WTC11 (cell line): ENCODE results near the gene PARVB. TPM values are rescaled to one million over a fixed set of nuclear protein-coding genes. Genes with fewer than 3 reads are reported as not detected.

Experiments used
- ATAC-seq: fragments of 200-7000 bp; cut with Tn5 transposase; 2 replicates; pipeline ENCODE4 v1.10.0; 2021; ENCODE audit warnings: mild to moderate bottlenecking, moderate library complexity
- CTCF ChIA-PET: fragments of 300-600 bp; sonication (Branson Sonifier 250); formaldehyde crosslinking; loops from one replicate; lab custom pipeline; 2021; ENCODE audit warnings: antibody characterized with exemption; lab: Charles Lee
- POLR2A ChIA-PET: fragments of 350-600 bp; sonication (Branson Sonifier 250); formaldehyde crosslinking; loops from one replicate; lab custom pipeline; 2021; ENCODE audit warnings: antibody characterized with exemption; lab: Charles Lee
- DNase-seq: peaks from one replicate; pipeline ENCODE4 v3.0.0; 2021; ENCODE audit warnings: low spot score
- H3K27ac Mint-ChIP-seq: 2 replicates; pipeline ENCODE4 v1.8.0; 2021; ENCODE audit warnings: mixed read lengths
- H3K27me3 Mint-ChIP-seq: 2 replicates; pipeline ENCODE4 v1.8.0; 2021; ENCODE audit warnings: low read depth, mild to moderate bottlenecking, moderate library complexity, mixed read lengths
- H3K36me3 Mint-ChIP-seq: 2 replicates; pipeline ENCODE4 v1.8.0; 2021; ENCODE audit warnings: mixed read lengths
- H3K4me1 Mint-ChIP-seq: 2 replicates; pipeline ENCODE4 v1.8.0; 2022; ENCODE audit warnings: mixed read lengths
- H3K4me3 Mint-ChIP-seq: 2 replicates; pipeline ENCODE4 v1.8.0; 2021; ENCODE audit warnings: mild to moderate bottlenecking, moderate library complexity, mixed read lengths
- H3K9me3 Mint-ChIP-seq: 2 replicates; pipeline ENCODE4 v1.8.0; 2021; ENCODE audit warnings: mixed read lengths
- ATF1 ChIP-seq: sonication (generic); formaldehyde crosslinking; IDR thresholded peaks from 2 replicates; pipeline ENCODE4 v1.8.1; 2023; ENCODE audit warnings: mild to moderate bottlenecking, moderate library complexity, missing genetic modification reagents
- ATF6 ChIP-seq: sonication (generic); formaldehyde crosslinking; IDR thresholded peaks from 2 replicates; pipeline ENCODE4 v1.8.1; 2023; ENCODE audit warnings: mild to moderate bottlenecking, missing genetic modification reagents
- CBFB ChIP-seq: sonication (generic); formaldehyde crosslinking; IDR thresholded peaks from 2 replicates; pipeline ENCODE4 v1.8.1; 2022; ENCODE audit warnings: mild to moderate bottlenecking, low read depth, missing genetic modification reagents
- CREM ChIP-seq: sonication (generic); formaldehyde crosslinking; IDR thresholded peaks from 2 replicates; pipeline ENCODE4 v1.8.1; 2022; ENCODE audit warnings: mild to moderate bottlenecking, missing genetic modification reagents, moderate library complexity
- CTCF ChIP-seq: fragments of 200-600 bp; IDR thresholded peaks from 2 replicates; pipeline ENCODE4 v1.8.0; 2022; ENCODE audit warnings: antibody characterized with exemption
- E2F4 ChIP-seq: sonication (generic); formaldehyde crosslinking; IDR thresholded peaks from 2 replicates; pipeline ENCODE4 v1.8.1; 2022; ENCODE audit warnings: low read depth, mild to moderate bottlenecking, moderate library complexity, missing genetic modification reagents, borderline replicate concordance
- FOXK1 ChIP-seq: sonication (generic); formaldehyde crosslinking; IDR thresholded peaks from 2 replicates; pipeline ENCODE4 v1.8.0; 2022; ENCODE audit warnings: mild to moderate bottlenecking, moderate library complexity, missing genetic modification reagents
- GTF2I ChIP-seq: fragments of 250-450 bp; sonication (Bioruptor Pico); conservative IDR thresholded peaks from 2 replicates; pipeline ENCODE4 v1.4.0; 2021; ENCODE audit warnings: mild to moderate bottlenecking
- JUN ChIP-seq: sonication (generic); formaldehyde crosslinking; IDR thresholded peaks from 2 replicates; pipeline ENCODE4 v1.8.0; 2023; ENCODE audit warnings: mild to moderate bottlenecking, missing genetic modification reagents
- NR1H2 ChIP-seq: sonication (generic); formaldehyde crosslinking; IDR thresholded peaks from 2 replicates; pipeline ENCODE4 v1.9.0; 2021; ENCODE audit warnings: mild to moderate bottlenecking, moderate library complexity, missing genetic modification reagents
- SMAD3 ChIP-seq: sonication (generic); formaldehyde crosslinking; IDR thresholded peaks from 2 replicates; pipeline ENCODE4 v1.8.0; 2022; ENCODE audit warnings: missing genetic modification reagents, mild to moderate bottlenecking, borderline replicate concordance
- TEAD4 ChIP-seq: sonication (generic); formaldehyde crosslinking; IDR thresholded peaks from 2 replicates; pipeline ENCODE4 v1.8.0; 2022; ENCODE audit warnings: mild to moderate bottlenecking, missing genetic modification reagents
- TP53 ChIP-seq: sonication (generic); formaldehyde crosslinking; IDR thresholded peaks from 2 replicates; pipeline ENCODE4 v1.8.1; 2023; ENCODE audit warnings: mild to moderate bottlenecking, missing genetic modification reagents
- ZNF219 ChIP-seq: sonication (generic); formaldehyde crosslinking; IDR thresholded peaks from 2 replicates; pipeline ENCODE4 v1.8.0; 2023; ENCODE audit warnings: missing genetic modification reagents, mild to moderate bottlenecking, borderline replicate concordance
- ZNF232 ChIP-seq: sonication (generic); formaldehyde crosslinking; IDR thresholded peaks from 2 replicates; pipeline ENCODE4 v1.8.0; 2022; ENCODE audit warnings: mild to moderate bottlenecking, missing genetic modification reagents
- ZNF317 ChIP-seq: sonication (generic); formaldehyde crosslinking; IDR thresholded peaks from 2 replicates; pipeline ENCODE4 v1.8.1; 2023; ENCODE audit warnings: low read depth, mild to moderate bottlenecking, moderate library complexity, missing genetic modification reagents, borderline replicate concordance
- ZNF423 ChIP-seq: fragments of 250-450 bp; sonication (Bioruptor Pico); IDR thresholded peaks from 2 replicates; pipeline ENCODE4 v2.1.2; 2022; ENCODE audit warnings: mild to moderate bottlenecking, moderate library complexity
- ZSCAN18 ChIP-seq: fragments of 250-450 bp; sonication (Bioruptor Pico); IDR thresholded peaks from 2 replicates; pipeline ENCODE4 v2.1.2; 2022; ENCODE audit warnings: mild to moderate bottlenecking, moderate library complexity
- total RNA-seq: library from RNA; stranded (reverse); gene quantifications from 3 replicates; pipeline ENCODE4 v1.2.3, GENCODE V29; 2021
- TF ChIP-seq, protein P1 (sequence below): sonication (generic); formaldehyde crosslinking; conservative IDR thresholded peaks from 2 replicates; pipeline ENCODE4 v1.8.1; 2022; ENCODE audit warnings: mild to moderate bottlenecking, missing genetic modification reagents
- TF ChIP-seq, protein P2 (sequence below): sonication (generic); formaldehyde crosslinking; IDR thresholded peaks from 2 replicates; pipeline ENCODE4 v1.8.1; 2023; ENCODE audit warnings: mild to moderate bottlenecking, moderate library complexity, missing genetic modification reagents
- TF ChIP-seq, protein P3 (sequence below): sonication (generic); formaldehyde crosslinking; IDR thresholded peaks from 2 replicates; pipeline ENCODE4 v1.8.0; 2022; ENCODE audit warnings: mild to moderate bottlenecking, missing genetic modification reagents

The PARVB gene
- total RNA-seq, 1 experiment from 2014 or later, result 3.3 TPM

DNA sequence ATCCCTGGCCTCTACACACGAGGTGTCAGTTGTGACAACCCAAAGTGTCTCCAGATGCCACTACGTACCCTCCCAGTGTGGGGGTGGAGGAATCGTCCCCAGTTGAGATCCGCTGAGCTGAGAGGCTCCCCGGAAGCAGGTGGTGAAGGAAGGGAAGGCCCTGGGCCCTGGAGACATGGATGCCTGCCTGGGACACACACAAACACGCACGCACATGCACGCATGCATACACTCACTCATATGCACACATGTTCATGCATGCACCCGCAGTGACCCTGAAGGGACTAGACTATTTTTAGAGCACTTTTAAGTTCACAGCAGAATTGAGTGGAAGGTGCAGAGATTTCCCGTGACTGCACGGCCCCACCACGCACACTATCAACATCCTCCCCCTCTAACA is 50.9 kb downstream of the PARVB start (continued):
- no peak for TF ChIP-seq FOXK1
- no peak for TF ChIP-seq ZNF423 (CRISPR knock-in tag)

- TF ChIP-seq CREM (CRISPR knock-in tag), result no peak
- no peak for TF ChIP-seq ZNF232
- TF ChIP-seq, all 79 proteins: peak for 0
- ChIA-PET POLR2A (no interaction called here), CTCF (no interaction called here)
- H3K27ac Mint-ChIP-seq, result no peak overlapping the region
- H3K4me3 Mint-ChIP-seq, result no peak overlapping the region
- no peaks in the 10 kb centered on the region for H3K36me3 Mint-ChIP-seq
- H3K4me1 Mint-ChIP-seq, result no peaks in the 10 kb centered on the region
- no peaks in the 10 kb centered on the region for H3K9me3 Mint-ChIP-seq
- ATAC-seq, result no peak
- DNase-seq, result no peak
- H3K27me3 Mint-ChIP-seq, result no peaks in the 10 kb centered on the region
These were observed 51.6 kb downstream of the PARVB start for GRCh38 chr22:44075670-44076069.

GRCh38 chr22:44076825-44077224 is 52.7 kb downstream of the PARVB start:
- H3K4me1 Mint-ChIP-seq, result no peaks in the 10 kb centered on the region
- POLR2A ChIA-PET, result no interaction called here
- ATAC-seq, result no peak
- CTCF ChIA-PET, result no interaction called here
- no peak for DNase-seq
- TF ChIP-seq, protein P1, sequence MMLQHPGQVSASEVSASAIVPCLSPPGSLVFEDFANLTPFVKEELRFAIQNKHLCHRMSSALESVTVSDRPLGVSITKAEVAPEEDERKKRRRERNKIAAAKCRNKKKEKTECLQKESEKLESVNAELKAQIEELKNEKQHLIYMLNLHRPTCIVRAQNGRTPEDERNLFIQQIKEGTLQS (CRISPR knock-in tag), result no peak
- TF ChIP-seq TEAD4 (no peak), SMAD3 (no peak), JUN (CRISPR knock-in tag) (no peak), ATF6 (CRISPR knock-in tag) (no peak), ATF1 (CRISPR knock-in tag) (no peak), FOXK1 (no peak), ZSCAN18 (CRISPR knock-in tag) (no peak), CTCF (no peak), GTF2I (CRISPR knock-in tag) (no peak), CBFB (CRISPR knock-in tag) (no peak), NR1H2 (CRISPR knock-in tag) (no peak), E2F4 (CRISPR knock-in tag) (no peak), ZNF219 (no peak), ZNF317 (CRISPR knock-in tag) (no peak), CREM (CRISPR knock-in tag) (no peak), TP53 (CRISPR knock-in tag) (no peak)
- TF ChIP-seq, protein P2, sequence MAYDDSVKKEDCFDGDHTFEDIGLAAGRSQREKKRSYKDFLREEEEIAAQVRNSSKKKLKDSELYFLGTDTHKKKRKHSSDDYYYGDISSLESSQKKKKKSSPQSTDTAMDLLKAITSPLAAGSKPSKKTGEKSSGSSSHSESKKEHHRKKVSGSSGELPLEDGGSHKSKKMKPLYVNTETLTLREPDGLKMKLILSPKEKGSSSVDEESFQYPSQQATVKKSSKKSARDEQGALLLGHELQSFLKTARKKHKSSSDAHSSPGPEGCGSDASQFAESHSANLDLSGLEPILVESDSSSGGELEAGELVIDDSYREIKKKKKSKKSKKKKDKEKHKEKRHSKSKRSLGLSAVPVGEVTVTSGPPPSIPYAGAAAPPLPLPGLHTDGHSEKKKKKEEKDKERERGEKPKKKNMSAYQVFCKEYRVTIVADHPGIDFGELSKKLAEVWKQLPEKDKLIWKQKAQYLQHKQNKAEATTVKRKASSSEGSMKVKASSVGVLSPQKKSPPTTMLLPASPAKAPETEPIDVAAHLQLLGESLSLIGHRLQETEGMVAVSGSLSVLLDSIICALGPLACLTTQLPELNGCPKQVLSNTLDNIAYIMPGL (CRISPR knock-in tag), result no peak
- TF ChIP-seq, protein P3, sequence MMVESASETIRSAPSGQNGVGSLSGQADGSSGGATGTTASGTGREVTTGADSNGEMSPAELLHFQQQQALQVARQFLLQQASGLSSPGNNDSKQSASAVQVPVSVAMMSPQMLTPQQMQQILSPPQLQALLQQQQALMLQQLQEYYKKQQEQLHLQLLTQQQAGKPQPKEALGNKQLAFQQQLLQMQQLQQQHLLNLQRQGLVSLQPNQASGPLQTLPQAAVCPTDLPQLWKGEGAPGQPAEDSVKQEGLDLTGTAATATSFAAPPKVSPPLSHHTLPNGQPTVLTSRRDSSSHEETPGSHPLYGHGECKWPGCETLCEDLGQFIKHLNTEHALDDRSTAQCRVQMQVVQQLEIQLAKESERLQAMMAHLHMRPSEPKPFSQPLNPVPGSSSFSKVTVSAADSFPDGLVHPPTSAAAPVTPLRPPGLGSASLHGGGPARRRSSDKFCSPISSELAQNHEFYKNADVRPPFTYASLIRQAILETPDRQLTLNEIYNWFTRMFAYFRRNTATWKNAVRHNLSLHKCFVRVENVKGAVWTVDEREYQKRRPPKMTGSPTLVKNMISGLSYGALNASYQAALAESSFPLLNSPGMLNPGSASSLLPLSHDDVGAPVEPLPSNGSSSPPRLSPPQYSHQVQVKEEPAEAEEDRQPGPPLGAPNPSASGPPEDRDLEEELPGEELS (CRISPR knock-in tag), result no peak
- no peak overlapping the region for H3K4me3 Mint-ChIP-seq
- H3K27ac Mint-ChIP-seq, result no peak overlapping the region
- no peaks in the 10 kb centered on the region for H3K36me3 Mint-ChIP-seq
- H3K27me3 Mint-ChIP-seq, result no peaks in the 10 kb centered on the region
- H3K9me3 Mint-ChIP-seq, result no peaks in the 10 kb centered on the region
